Bronchial epithelial cell (primary cell): ENCODE results near the gene NKX1-1. TPM values are rescaled to one million over a fixed set of nuclear protein-coding genes. Genes with fewer than 3 reads are reported as not detected.
"Not testable (repeated sequence)": the region's sequence is repeated elsewhere in the genome, so short reads cannot be mapped to it uniquely, and the experiment has no call there.

Experiments used
- DNase-seq: peaks from one replicate; pipeline ENCODE4 v3.0.0-alpha.2; 2010; ENCODE audit warnings: low read depth
- FAIRE-seq: peaks from 2 replicates; lab custom pipeline; 2011; peaks lifted over from hg19 to GRCh38; lab: Jason Lieb, UNC
- H3K27me3 ChIP-seq: 2 replicates; pipeline ENCODE4 v1.5.1; 2011; ENCODE audit warnings: low read length; ENCODE audit not compliant: control insufficient read depth, insufficient read depth
- H3K36me3 ChIP-seq: 2 replicates; pipeline ENCODE4 v1.5.1; 2011; ENCODE audit warnings: low read length; ENCODE audit not compliant: control insufficient read depth, insufficient read depth
- H3K4me3 ChIP-seq: 2 replicates; pipeline ENCODE4 v1.5.1; 2011; ENCODE audit warnings: mild to moderate bottlenecking, low read depth, low read length, control low read depth
- total RNA-seq: library from RNA; depleted of rRNA; stranded (reverse); fragments of >200 nt; gene quantifications from 2 replicates; pipeline ENCODE4 v1.2.1, GENCODE V29; 2014
- TF ChIP-seq, protein P1 (sequence below): IDR thresholded peaks from 2 replicates; pipeline ENCODE4 v1.5.1; 2011; ENCODE audit warnings: mild to moderate bottlenecking, moderate library complexity, low read length, control low read depth, inconsistent platforms; ENCODE audit not compliant: insufficient read depth, severe bottlenecking

The NKX1-1 gene
- total RNA-seq, 1 donor from 2014 or later: not detected

DNA sequence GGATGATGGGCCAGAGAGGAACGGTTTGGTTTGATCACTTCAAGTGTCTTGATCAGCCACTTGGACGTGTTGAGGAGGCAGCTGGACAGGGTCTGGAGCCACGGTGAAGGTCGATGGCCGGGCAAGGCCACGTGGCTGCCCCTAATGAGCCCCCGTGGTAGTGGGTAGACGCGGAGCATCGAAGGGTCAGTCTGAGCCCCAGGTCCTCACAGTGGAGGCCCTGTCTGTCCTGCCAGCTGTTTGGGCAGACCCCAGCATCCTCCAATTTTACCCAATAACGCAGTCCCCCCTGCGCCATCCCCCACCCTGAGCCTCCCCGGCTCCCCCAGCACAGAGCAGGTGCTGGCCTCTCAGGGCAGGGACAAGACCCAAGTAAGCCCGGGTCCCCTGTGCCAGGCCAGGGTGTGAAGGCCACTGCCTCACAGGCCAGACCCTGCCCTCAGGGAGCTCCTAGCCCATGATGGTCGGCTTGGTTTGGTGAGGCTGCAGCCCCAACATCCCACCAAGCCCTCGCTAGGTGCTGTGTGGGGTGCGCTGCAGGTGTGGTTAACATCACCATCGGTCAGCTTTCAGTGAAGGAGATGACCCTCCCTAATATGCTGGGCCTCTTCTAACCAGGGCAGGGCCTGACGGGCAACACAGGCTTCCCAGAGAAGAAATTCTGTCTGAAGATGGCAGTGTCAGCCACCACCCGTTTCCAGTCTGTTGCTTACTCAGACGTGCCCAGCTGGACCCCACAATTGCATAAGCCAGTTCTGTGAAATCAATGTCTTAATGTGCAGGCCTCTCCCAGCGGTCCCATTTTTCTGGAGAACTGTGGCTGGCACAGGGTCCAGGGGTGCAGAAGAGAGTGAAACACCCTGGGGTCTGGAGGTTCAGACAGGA lies 40.5 kb upstream of the NKX1-1 start:
- no peak overlapping the region for H3K4me3 ChIP-seq
- FAIRE-seq (no peak), DNase-seq (no peak)
- H3K27me3 ChIP-seq: no peaks in the 10 kb centered on the region
- H3K36me3 ChIP-seq: no peaks in the 10 kb centered on the region
- TF ChIP-seq, protein P1, sequence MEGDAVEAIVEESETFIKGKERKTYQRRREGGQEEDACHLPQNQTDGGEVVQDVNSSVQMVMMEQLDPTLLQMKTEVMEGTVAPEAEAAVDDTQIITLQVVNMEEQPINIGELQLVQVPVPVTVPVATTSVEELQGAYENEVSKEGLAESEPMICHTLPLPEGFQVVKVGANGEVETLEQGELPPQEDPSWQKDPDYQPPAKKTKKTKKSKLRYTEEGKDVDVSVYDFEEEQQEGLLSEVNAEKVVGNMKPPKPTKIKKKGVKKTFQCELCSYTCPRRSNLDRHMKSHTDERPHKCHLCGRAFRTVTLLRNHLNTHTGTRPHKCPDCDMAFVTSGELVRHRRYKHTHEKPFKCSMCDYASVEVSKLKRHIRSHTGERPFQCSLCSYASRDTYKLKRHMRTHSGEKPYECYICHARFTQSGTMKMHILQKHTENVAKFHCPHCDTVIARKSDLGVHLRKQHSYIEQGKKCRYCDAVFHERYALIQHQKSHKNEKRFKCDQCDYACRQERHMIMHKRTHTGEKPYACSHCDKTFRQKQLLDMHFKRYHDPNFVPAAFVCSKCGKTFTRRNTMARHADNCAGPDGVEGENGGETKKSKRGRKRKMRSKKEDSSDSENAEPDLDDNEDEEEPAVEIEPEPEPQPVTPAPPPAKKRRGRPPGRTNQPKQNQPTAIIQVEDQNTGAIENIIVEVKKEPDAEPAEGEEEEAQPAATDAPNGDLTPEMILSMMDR: no peak

DNA sequence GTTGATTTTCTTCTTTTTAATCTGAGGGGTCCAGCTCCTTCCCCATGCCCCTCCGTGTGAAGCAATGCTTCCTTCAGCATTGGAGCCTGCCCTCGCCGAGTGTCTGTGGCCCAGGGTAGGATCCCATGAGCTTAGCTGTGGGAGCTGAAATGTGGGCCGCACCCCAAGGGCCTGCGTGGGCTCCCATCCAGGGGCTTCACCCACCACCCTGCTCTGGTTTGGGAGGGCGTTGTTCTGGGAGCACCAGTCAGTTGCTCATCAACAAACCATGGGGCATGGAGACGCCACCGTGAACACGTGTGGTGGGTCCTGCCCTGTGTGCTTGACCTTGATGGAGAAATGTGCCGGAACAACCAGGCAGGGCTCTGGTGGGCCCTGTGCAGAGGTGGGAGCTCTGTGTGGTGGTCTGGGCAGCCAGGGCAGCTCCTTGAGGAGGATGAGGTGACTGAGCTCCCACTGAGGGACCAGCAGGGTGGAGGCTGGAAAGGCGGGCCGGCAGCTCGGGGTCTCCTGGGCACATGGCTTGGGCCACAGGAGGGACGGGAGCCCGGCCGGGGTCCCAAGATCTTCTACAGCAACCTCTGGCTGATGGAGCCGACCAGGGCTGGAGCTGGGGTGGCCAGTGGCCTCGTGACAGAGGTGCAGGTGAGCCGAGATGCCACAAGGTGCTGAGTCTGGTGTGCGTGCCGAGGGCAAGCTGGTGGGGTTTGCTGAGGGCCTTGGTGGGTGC lies 39.6 kb upstream of the NKX1-1 start:
- no peak for DNase-seq
- TF ChIP-seq, protein P1: no peak
- H3K27me3 ChIP-seq: no peaks in the 10 kb centered on the region
- FAIRE-seq: no peak
- no peak overlapping the region for H3K4me3 ChIP-seq
- H3K36me3 ChIP-seq: no peaks in the 10 kb centered on the region

DNA sequence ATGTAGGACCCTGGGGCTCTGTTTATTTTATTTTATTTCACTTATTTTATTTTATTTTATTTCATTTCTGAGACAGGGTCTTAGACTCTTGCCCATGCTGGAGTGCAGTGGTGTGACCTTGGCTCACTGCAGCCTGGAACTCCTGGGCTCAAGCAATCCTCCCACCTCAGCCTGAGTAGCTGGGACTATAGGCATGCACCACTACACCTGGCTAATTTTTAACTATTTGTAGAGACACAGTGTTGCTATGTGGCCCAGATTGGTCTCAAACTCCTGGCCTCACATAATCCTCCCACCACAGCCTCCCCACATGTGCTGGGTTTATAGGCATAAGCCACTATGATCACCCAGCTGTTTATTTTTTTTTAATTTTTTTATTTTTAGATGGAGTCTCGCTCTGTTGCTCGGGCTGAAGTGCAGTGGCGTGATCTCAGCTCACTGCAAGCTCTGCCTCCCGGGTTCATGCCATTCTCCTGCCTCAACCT lies 37.5 kb upstream of the NKX1-1 start:
- H3K36me3 ChIP-seq, FAIRE-seq, DNase-seq, H3K27me3 ChIP-seq, H3K4me3 ChIP-seq: not testable (repeated sequence)

DNA sequence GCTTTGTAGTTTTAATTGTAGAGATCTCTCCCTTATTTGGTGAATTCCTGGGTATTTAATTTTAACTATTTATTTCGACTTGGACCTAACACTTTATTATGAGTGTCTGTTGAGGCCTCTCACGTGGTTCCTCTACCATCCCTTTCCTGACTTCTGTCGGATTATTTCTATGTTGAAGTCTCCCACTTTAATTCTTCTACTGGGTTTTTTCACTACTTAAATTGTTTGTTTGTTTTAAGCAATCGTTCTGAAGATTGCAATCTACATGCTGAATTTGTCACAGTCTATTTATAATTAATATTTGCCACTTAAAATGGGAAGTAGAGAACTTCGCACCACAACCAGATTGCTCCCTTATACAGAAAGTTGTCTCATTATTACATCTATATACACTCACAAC lies 20.8 kb upstream of the NKX1-1 start:
- Histone ChIP-seq H3K36me3 (no peaks in the 10 kb centered on the region), H3K4me3 (no peak overlapping the region), H3K27me3 (no peaks in the 10 kb centered on the region)
- TF ChIP-seq, protein P1: no peak
- DNase-seq (no peak), FAIRE-seq (no peak)

DNA sequence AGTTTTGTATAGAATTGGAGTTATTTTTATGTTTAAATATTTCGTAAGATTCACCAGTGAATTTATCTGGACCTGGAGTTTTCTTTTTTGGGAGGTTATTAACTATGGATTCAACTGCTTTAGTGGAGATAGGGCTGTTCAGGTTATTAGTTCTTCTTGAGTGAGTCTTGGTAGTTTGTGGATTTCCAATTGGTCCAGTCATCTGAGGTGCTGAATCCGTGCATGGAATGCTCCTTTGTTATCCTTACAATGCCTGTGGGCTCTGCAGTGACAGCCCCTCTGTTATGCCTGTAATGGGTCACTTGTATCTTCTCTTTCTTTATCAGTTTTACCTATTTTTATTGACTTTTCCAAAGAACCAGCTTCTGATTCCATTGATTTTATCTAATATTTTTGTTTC lies 15.4 kb upstream of the NKX1-1 start:
- H3K36me3 ChIP-seq: no peaks in the 10 kb centered on the region
- no peak for DNase-seq
- no peak for FAIRE-seq
- TF ChIP-seq, protein P1: no peak
- H3K27me3 ChIP-seq: no peaks in the 10 kb centered on the region
- no peak overlapping the region for H3K4me3 ChIP-seq

DNA sequence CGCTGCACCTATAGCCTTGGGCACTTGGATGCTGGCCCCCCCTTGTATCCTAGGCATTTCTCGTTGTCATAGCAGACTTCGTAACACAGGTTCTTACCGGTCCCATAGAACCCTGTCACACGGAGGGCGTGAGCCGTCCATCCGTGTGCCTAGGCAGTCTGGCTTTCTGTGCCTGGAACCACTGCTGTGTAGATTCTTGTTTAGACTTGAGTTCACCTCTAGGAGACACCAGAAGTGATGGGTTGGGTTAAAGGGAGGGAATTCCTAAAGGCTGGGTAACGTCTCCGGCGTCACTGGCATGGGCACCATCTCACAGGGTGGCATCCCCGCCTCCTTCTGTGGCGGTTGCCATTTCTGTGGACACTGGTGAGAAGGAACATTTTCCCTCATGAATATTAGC lies 13.5 kb upstream of the NKX1-1 start:
- FAIRE-seq: no peak
- no peak for DNase-seq
- Histone ChIP-seq H3K36me3 (no peaks in the 10 kb centered on the region), H3K27me3 (no peaks in the 10 kb centered on the region), H3K4me3 (no peak overlapping the region)
- TF ChIP-seq, protein P1: no peak
